PC-3 (cell line): ENCODE measurements around the gene PRICKLE1.

Experiments used
- EZH2 ChIP-seq: fragments of 300-600 bp; sonication (generic); IDR thresholded peaks from one replicate; pipeline ENCODE4 v1.6.1; 2017; ENCODE audit warnings: antibody characterized with exemption, mild to moderate bottlenecking, low read length; ENCODE audit not compliant: unreplicated experiment
- EZH2phosphoT487 ChIP-seq: fragments of 300-600 bp; sonication (generic); IDR thresholded peaks from 2 replicates; pipeline ENCODE4 v1.6.1; 2018; ENCODE audit warnings: mild to moderate bottlenecking, antibody characterized with exemption, low read length, borderline replicate concordance
- TF ChIP-seq, protein P1 (sequence below): fragments of 300-600 bp; sonication (generic); conservative IDR thresholded peaks from 2 replicates; pipeline ENCODE4 v1.5.1; 2017; ENCODE audit warnings: antibody characterized with exemption, low read depth, mild to moderate bottlenecking, low read length

DNA sequence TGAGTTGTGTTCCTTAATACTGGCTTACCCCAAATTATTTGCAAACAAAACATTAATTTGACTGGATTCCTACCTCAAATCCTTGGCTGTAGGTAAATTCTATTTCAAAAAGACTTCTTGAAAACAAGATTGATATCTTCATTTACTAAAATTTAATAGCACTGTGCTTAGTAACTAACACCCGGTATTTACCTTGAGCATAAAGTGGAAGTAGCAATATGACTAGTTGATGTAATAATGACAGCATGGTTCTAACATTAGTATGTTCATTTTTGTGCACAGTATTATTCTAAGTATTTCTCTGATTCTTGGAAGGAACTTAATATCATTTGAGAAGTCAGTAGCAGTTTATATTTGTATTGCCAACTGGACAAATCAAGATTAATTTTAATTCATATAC is 166.8 kb downstream of the PRICKLE1 start:
- TF ChIP-seq, protein P1, sequence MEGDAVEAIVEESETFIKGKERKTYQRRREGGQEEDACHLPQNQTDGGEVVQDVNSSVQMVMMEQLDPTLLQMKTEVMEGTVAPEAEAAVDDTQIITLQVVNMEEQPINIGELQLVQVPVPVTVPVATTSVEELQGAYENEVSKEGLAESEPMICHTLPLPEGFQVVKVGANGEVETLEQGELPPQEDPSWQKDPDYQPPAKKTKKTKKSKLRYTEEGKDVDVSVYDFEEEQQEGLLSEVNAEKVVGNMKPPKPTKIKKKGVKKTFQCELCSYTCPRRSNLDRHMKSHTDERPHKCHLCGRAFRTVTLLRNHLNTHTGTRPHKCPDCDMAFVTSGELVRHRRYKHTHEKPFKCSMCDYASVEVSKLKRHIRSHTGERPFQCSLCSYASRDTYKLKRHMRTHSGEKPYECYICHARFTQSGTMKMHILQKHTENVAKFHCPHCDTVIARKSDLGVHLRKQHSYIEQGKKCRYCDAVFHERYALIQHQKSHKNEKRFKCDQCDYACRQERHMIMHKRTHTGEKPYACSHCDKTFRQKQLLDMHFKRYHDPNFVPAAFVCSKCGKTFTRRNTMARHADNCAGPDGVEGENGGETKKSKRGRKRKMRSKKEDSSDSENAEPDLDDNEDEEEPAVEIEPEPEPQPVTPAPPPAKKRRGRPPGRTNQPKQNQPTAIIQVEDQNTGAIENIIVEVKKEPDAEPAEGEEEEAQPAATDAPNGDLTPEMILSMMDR: no peak
- TF ChIP-seq EZH2 (no peak), EZH2phosphoT487 (no peak)
